ENCODE results near the gene PRIM1.
"Not testable (repeated sequence)": the region's sequence is repeated elsewhere in the genome, so short reads cannot be mapped to it uniquely, and the experiment has no call there.

Gene PRIM1

DNA sequence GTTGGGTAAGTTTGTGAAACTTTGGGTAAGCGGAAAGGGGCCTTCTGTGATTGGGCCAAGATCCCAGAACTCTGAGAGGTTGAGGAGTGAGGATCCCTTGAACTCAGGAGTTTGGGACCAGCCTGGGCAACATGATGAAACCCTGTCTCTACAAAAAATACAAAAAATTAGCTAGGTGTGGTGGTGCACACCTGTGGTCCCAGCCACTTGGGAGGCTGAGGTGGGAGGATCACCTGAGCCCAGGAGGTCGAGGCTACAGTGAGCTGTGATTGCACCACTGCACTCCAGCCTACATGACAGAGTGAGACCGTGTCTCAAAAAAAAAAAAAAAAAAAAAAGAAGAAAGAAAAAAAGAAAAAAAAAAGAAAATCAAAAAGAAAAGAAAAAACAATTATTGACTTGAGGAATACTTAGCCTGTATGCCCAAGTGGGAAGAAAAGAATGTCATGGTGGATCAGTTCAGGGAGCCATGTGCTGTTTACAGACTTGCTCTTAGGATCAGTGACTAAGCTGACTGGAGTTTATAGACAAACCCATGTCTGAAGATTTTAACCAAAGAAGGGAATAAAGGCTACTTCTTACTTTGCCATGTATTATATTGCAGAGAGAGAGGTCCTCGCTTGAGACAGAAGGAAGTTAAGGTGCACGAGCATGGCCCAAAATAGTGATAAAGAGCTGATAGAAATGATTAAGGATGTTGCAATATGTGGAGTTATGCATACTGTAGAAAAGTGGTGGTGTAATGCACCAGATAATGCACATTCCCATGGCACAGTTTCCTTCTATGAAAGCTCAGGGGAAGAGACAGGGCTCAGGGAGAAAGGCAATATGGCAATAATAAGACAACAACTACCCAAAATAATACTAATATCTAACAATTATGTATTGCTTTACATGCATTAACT is 11.9 kb upstream of the PRIM1 start:
- Histone ChIP-seq H3K4me3 (ENCODE audit: insufficient read depth, low read depth, low read length, poor library complexity, severe bottlenecking) (no peak overlapping the region), H3K27ac (ENCODE audit: insufficient read depth, low read length, poor library complexity, severe bottlenecking) (no peak overlapping the region), H3K27me3 (replicated peaks; ENCODE audit: control insufficient read depth, insufficient read depth, low read length, poor library complexity, severe bottlenecking) (no peaks in the 10 kb centered on the region), H3K36me3 (ENCODE audit: control insufficient read depth, insufficient read depth, low read length) (no peaks in the 10 kb centered on the region), H3K4me1 (ENCODE audit: control insufficient read depth, insufficient read depth, low read length, poor library complexity, severe bottlenecking) (no peaks in the 10 kb centered on the region), H3K9me3 (ENCODE audit: control insufficient read depth, low read length) (no peaks in the 10 kb centered on the region)
- no peak for DNase-seq

DNA sequence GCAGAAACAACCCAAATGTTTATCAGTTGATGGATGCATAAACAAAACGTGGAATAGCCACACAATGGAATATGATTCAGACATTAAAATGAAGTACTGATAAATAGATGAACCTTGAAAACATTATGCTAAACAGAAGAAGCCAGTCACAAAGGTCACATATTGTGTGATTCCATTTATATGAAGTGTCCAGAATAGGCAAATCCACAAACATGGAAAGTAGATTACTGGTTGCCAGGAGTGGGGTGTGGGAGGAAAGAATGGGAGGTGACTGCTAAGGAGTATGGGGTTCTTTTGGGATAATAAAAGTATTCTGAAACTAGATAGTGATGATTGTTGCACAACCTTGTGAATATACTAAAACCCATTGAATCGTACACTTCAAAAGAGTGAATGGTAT is 9.7 kb upstream of the PRIM1 start:
- no peaks in the 10 kb centered on the region for H3K27me3 ChIP-seq (replicated peaks; ENCODE audit: control insufficient read depth, insufficient read depth, low read length, poor library complexity, severe bottlenecking)
- no peaks in the 10 kb centered on the region for H3K4me1 ChIP-seq (ENCODE audit: control insufficient read depth, insufficient read depth, low read length, poor library complexity, severe bottlenecking)
- no peaks in the 10 kb centered on the region for H3K9me3 ChIP-seq (ENCODE audit: control insufficient read depth, low read length)
- no peak overlapping the region for H3K27ac ChIP-seq (ENCODE audit: insufficient read depth, low read length, poor library complexity, severe bottlenecking)
- DNase-seq, result no peak
- H3K36me3 ChIP-seq (ENCODE audit: control insufficient read depth, insufficient read depth, low read length), result no peaks in the 10 kb centered on the region
- H3K4me3 ChIP-seq (ENCODE audit: insufficient read depth, low read depth, low read length, poor library complexity, severe bottlenecking), result no peak overlapping the region

DNA sequence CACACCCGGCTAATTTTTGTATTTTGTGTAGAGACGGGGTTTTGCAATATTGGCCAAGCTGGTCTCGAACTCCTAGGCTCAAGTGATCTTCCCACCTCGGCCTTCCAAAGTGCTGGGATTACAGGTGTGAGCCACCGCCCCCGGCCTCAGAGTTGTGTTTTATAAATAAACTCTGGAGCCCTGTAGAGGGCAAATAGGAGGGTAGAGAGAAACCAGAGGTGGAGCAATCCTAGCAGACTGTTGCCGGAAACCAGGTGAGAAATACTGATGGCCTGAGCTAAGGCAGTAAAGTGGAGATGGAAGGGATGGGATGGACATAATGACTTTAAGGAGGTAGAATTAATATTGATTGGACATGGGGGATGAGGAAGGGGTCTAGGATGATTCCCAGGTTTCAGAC is 8.3 kb upstream of the PRIM1 start:
- Histone ChIP-seq H3K27me3 (replicated peaks; ENCODE audit: control insufficient read depth, insufficient read depth, low read length, poor library complexity, severe bottlenecking) (no peaks in the 10 kb centered on the region), H3K9me3 (ENCODE audit: control insufficient read depth, low read length) (no peaks in the 10 kb centered on the region), H3K27ac (ENCODE audit: insufficient read depth, low read length, poor library complexity, severe bottlenecking) (no peak overlapping the region), H3K4me1 (ENCODE audit: control insufficient read depth, insufficient read depth, low read length, poor library complexity, severe bottlenecking) (no peaks in the 10 kb centered on the region), H3K36me3 (ENCODE audit: control insufficient read depth, insufficient read depth, low read length) (no peaks in the 10 kb centered on the region), H3K4me3 (ENCODE audit: insufficient read depth, low read depth, low read length, poor library complexity, severe bottlenecking) (no peak overlapping the region)
- no peak for DNase-seq

DNA sequence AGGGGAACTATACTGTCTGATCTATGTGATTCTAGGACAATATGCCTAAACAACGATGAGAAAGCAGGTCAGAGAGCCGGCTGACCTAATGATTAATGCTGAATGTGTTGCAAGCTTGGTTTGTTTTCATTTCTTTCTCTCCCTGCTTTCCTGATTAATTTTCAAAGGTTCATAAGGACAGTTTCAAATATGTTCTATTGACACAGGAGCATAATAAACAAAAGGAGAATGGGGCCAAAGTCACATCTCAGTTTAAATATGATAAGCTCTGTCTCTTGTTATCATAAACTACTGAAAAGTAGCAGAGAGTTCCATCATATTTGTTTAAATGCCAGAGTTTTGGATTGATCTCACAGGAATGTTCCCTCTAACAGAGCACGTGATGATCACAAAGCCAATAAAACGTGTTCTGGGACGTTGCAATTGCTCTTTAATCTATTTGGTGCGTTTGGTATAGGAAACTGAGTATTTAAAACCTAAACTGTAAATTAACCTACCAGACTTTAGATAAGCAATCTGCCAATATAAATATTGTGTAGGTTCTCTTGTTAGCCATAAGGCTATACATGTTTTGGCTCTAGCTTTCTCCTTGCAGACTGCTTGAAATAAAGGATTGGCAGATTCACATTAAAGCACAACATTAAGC is 7.3 kb upstream of the PRIM1 start:
- H3K27ac ChIP-seq (ENCODE audit: insufficient read depth, low read length, poor library complexity, severe bottlenecking), result no peak overlapping the region
- no peaks in the 10 kb centered on the region for H3K4me1 ChIP-seq (ENCODE audit: control insufficient read depth, insufficient read depth, low read length, poor library complexity, severe bottlenecking)
- no peaks in the 10 kb centered on the region for H3K36me3 ChIP-seq (ENCODE audit: control insufficient read depth, insufficient read depth, low read length)
- no peaks in the 10 kb centered on the region for H3K9me3 ChIP-seq (ENCODE audit: control insufficient read depth, low read length)
- no peaks in the 10 kb centered on the region for H3K27me3 ChIP-seq (replicated peaks; ENCODE audit: control insufficient read depth, insufficient read depth, low read length, poor library complexity, severe bottlenecking)
- DNase-seq, result no peak
- no peak overlapping the region for H3K4me3 ChIP-seq (ENCODE audit: insufficient read depth, low read depth, low read length, poor library complexity, severe bottlenecking)

DNA sequence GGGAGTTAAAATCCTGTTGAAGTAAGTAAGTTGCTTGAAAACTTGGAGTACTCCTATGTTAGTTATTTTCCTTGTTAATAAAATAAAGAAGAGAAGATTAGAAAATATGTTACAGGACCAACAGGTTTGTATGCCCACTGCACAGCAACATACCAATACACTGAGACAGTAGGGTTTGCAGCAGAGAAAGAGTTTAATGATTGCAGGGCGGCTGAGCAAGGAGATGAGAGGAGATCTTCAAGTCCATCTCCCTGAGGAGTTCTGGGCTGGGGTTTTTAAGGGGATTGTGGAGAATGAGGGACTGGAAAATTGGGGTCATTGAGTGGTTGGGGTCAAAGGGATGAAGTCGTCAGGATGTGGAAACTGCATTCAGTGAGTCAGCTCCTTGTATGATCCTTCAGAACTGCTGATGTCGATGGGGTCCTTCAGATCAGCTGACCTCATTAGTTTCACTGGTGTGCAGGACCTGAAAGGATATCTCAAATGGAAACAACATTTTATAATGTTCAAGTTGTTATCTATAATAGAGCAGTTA is 6.7 kb upstream of the PRIM1 start:
- Histone ChIP-seq H3K4me3 (ENCODE audit: insufficient read depth, low read depth, low read length, poor library complexity, severe bottlenecking) (no peak overlapping the region), H3K27me3 (replicated peaks; ENCODE audit: control insufficient read depth, insufficient read depth, low read length, poor library complexity, severe bottlenecking) (no peaks in the 10 kb centered on the region), H3K27ac (ENCODE audit: insufficient read depth, low read length, poor library complexity, severe bottlenecking) (no peak overlapping the region), H3K4me1 (ENCODE audit: control insufficient read depth, insufficient read depth, low read length, poor library complexity, severe bottlenecking) (no peaks in the 10 kb centered on the region), H3K9me3 (ENCODE audit: control insufficient read depth, low read length) (no peaks in the 10 kb centered on the region), H3K36me3 (ENCODE audit: control insufficient read depth, insufficient read depth, low read length) (no peaks in the 10 kb centered on the region)
- no peak for DNase-seq

DNA sequence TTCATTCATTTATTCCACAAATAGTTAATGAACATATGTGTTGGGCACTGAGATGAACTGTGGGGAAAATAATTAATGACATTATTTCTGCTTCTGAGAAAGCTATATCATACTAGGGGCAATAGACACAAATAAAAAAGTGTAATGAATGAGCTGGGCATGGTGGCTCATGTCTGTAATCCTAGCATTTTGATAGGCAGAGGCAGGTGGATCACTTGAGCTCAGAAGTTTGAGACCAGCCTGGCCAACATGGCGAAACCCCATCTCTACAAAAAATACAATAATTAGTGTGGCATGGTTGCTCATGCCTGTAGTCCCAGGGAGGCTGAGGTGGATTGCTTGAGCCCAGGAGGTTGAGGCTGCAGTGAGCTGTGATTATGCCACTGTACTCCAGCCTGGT is 5.8 kb upstream of the PRIM1 start:
- H3K9me3 ChIP-seq (ENCODE audit: control insufficient read depth, low read length); H3K27me3 ChIP-seq (replicated peaks; ENCODE audit: control insufficient read depth, insufficient read depth, low read length, poor library complexity, severe bottlenecking); H3K27ac ChIP-seq (ENCODE audit: insufficient read depth, low read length, poor library complexity, severe bottlenecking); H3K36me3 ChIP-seq (ENCODE audit: control insufficient read depth, insufficient read depth, low read length); H3K4me1 ChIP-seq (ENCODE audit: control insufficient read depth, insufficient read depth, low read length, poor library complexity, severe bottlenecking); H3K4me3 ChIP-seq (ENCODE audit: insufficient read depth, low read depth, low read length, poor library complexity, severe bottlenecking); DNase-seq: not testable (repeated sequence)

DNA sequence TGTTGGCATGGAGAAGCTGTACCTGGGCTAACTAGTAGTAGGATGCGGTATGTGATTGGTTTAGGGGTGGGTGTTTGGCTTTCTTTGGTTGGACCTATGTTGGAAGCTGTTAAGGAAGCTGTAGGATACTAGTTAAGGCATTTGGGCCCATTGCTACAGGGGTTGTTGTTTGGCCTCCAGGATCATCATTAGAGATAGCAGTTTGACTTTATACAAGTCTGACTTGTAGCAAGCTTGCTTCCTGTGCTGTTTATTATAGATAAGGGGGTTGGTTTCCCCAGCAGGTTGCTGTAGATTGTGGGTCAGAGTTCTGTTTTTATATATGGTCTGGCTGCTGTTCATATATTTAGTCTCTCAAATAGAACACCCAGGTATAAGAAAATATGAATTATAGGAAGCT is 1.4 kb upstream of the PRIM1 start:
- no peaks in the 10 kb centered on the region for H3K9me3 ChIP-seq (ENCODE audit: control insufficient read depth, low read length)

DNA sequence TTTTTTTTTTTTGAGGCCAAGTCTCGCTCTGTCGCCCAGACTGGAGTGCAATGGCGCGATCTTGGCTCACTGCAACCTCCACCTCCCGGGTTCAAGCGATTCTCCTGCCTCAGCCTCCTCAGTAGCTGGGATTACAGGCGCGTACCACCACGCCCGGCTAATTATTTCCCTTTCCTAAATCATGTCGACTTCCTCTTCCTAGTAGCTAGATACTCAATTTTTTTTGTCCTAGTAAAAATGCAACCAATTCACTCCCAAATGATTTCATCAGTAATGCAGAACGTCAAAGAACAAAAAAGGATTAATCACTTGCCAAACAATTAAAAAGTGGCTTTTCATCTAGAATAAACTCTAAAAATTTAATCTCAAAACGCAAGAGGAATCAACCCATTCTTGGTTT is 1.5 kb downstream of the PRIM1 start:
- H3K4me3 ChIP-seq (ENCODE audit: insufficient read depth, low read depth, low read length, poor library complexity, severe bottlenecking); H3K9me3 ChIP-seq (ENCODE audit: control insufficient read depth, low read length); H3K27me3 ChIP-seq (replicated peaks; ENCODE audit: control insufficient read depth, insufficient read depth, low read length, poor library complexity, severe bottlenecking); H3K27ac ChIP-seq (ENCODE audit: insufficient read depth, low read length, poor library complexity, severe bottlenecking); DNase-seq; H3K36me3 ChIP-seq (ENCODE audit: control insufficient read depth, insufficient read depth, low read length); H3K4me1 ChIP-seq (ENCODE audit: control insufficient read depth, insufficient read depth, low read length, poor library complexity, severe bottlenecking): not testable (repeated sequence)

More for the DNA sequence above, 1.4 kb upstream of the PRIM1 start:
- Histone ChIP-seq H3K27me3 (replicated peaks; ENCODE audit: control insufficient read depth, insufficient read depth, low read length, poor library complexity, severe bottlenecking) (no peaks in the 10 kb centered on the region), H3K4me3 (ENCODE audit: insufficient read depth, low read depth, low read length, poor library complexity, severe bottlenecking) (no peak overlapping the region), H3K27ac (ENCODE audit: insufficient read depth, low read length, poor library complexity, severe bottlenecking) (no peak overlapping the region), H3K36me3 (ENCODE audit: control insufficient read depth, insufficient read depth, low read length) (no peaks in the 10 kb centered on the region), H3K4me1 (ENCODE audit: control insufficient read depth, insufficient read depth, low read length, poor library complexity, severe bottlenecking) (no peaks in the 10 kb centered on the region)
- no peak for DNase-seq

DNA sequence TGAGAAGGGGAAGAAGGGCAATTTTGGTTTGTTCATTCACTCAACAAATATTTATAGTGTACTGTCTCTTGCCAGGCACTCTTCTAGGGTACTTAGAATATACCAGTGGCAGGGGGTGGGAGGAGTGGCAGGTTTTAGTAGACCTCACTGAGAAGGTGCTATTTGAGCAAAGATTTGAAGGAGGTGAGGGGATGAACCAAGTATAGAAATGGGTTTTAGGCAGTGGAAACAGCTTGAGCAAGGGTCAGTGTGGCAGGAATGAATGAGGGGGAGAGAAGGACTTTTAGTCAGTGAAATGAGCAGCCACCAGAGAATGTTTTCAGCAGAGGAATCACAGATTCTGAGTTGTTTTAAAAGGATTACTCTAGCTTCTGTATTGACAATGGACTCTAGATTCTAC is 2.3 kb downstream of the PRIM1 start:
- Histone ChIP-seq H3K4me3 (ENCODE audit: insufficient read depth, low read depth, low read length, poor library complexity, severe bottlenecking) (no peak overlapping the region), H3K27me3 (replicated peaks; ENCODE audit: control insufficient read depth, insufficient read depth, low read length, poor library complexity, severe bottlenecking) (no peaks in the 10 kb centered on the region), H3K9me3 (ENCODE audit: control insufficient read depth, low read length) (no peaks in the 10 kb centered on the region), H3K4me1 (ENCODE audit: control insufficient read depth, insufficient read depth, low read length, poor library complexity, severe bottlenecking) (no peaks in the 10 kb centered on the region), H3K36me3 (ENCODE audit: control insufficient read depth, insufficient read depth, low read length) (peaks cover 9% of the 10 kb centered on the region), H3K27ac (ENCODE audit: insufficient read depth, low read length, poor library complexity, severe bottlenecking) (no peak overlapping the region)
- no peak for DNase-seq

DNA sequence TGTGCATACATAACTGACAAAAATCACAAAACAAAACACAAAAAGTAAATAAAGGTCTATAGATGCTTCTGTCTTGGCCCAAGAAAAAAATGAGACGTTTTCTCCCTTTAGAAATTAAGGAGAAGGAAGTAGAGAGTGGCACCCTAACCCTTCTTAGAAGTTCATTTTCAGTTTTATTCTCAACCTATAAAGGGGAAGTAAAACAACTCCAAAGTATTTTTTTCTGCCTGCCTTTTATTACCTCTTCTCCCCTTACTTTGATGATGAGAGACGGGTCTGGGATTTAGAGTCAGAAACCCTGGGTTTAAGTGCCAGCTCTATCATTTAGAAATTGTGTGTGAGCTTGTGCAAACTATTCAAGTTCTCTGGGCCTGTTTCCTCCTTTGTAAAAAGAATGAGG is 2.8 kb downstream of the PRIM1 start:
- H3K9me3 ChIP-seq (ENCODE audit: control insufficient read depth, low read length), result no peaks in the 10 kb centered on the region
- H3K27me3 ChIP-seq (replicated peaks; ENCODE audit: control insufficient read depth, insufficient read depth, low read length, poor library complexity, severe bottlenecking), result no peaks in the 10 kb centered on the region
- no peaks in the 10 kb centered on the region for H3K4me1 ChIP-seq (ENCODE audit: control insufficient read depth, insufficient read depth, low read length, poor library complexity, severe bottlenecking)
- H3K4me3 ChIP-seq (ENCODE audit: insufficient read depth, low read depth, low read length, poor library complexity, severe bottlenecking), result no peak overlapping the region
- H3K36me3 ChIP-seq (ENCODE audit: control insufficient read depth, insufficient read depth, low read length), result peaks cover 14% of the 10 kb centered on the region
- DNase-seq, result no peak
- H3K27ac ChIP-seq (ENCODE audit: insufficient read depth, low read length, poor library complexity, severe bottlenecking), result no peak overlapping the region
